CD4-positive, alpha-beta T cell treated with Interleukin-21 for 1 hour (primary cell): ENCODE results near the gene CHPF.

Source experiments
- DNase-seq: peaks from one replicate; pipeline ENCODE4 v3.0.0-alpha.2; 2020

Gene CHPF

DNA sequence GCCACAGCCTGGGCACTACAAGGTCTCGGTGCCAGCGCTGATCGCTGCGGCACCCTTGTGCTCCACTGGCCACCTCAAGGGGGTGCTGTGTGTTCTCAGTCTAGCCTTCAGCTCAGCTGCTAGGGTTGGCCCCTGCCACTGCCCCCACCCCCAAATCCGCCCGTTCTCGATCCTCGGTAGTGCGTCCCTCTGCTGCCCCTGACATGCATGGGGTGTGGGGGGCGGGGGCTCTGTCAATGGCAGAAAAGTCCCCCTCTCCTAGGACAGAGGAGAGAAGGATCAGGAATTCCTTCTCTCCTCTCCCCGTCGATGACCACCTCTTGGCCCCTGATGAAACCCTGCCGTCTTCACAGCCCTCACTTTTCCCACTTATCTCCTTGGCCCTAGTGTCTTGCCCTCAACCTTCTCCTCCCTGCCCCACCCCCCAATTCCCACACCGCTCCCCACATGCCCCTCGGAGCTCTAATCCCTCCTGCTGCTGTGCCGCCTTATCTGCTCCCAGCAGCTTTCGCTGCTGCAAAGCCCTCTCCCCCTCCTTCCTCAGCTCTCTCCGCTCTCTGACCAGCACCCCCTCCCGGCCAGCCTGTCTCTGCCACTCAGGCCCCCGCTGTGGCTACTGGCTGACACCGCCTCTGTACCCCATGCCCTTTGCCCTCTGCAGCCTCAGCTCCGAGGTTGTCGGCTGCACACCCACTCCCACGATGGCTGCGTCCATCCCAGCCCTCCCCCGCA lies 33.7 kb downstream of the CHPF start:
- DNase-seq = peak; percentile 27

DNA sequence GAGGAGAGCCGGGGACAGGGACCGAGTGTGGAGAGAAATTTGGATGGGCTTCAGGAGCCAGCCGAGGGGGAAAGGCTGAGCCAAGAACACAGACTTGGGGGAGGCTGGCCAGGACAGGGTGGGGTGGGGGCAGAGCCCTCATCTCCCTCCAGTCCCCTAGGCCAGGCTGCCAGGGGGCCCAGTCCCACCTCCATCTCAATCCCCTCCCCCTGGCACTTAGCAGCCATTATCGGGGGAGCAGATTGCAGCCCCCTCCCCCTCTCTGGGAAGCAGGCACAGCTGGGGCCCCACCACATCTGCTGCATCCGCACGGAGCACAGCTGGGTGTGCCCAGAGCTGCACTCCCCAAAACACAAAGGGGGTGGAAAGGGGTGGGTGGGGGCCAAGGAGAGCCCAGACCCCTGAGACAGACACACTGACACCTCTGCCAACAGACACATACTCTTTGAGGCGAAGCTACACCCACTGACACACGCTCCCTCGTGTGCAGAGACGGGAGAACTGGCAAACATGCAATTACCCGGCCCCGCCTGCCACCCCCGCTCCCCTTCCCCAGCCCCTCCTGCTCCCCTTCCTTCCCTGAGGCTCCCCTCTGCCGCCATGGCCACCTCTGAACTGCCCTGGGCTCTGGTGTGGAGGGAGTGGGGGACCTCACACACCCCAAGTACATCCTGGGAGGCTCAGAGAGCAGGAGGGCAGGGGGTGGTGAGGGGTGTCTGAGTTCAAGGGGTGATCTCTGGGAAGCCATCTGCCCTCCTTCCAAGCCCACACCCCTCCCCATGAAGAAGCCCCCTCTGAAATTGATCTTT lies 34.4 kb downstream of the CHPF start:
- DNase-seq = no peak

DNA sequence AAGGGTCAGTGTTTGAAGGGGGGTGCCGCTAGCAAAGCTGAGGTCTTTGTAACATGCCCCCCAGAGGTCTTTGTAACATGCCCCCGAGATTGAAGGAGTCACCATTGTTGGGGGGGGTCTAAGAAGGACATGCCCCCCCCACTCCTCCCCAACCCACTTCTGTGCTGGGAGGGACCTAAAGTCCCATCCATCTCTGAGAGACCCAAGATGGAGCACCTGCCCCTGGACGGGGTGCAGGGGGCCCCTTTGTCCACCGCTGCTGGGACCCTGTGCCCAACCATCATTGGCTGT lies 35.2 kb downstream of the CHPF start:
- no peak for DNase-seq

DNA sequence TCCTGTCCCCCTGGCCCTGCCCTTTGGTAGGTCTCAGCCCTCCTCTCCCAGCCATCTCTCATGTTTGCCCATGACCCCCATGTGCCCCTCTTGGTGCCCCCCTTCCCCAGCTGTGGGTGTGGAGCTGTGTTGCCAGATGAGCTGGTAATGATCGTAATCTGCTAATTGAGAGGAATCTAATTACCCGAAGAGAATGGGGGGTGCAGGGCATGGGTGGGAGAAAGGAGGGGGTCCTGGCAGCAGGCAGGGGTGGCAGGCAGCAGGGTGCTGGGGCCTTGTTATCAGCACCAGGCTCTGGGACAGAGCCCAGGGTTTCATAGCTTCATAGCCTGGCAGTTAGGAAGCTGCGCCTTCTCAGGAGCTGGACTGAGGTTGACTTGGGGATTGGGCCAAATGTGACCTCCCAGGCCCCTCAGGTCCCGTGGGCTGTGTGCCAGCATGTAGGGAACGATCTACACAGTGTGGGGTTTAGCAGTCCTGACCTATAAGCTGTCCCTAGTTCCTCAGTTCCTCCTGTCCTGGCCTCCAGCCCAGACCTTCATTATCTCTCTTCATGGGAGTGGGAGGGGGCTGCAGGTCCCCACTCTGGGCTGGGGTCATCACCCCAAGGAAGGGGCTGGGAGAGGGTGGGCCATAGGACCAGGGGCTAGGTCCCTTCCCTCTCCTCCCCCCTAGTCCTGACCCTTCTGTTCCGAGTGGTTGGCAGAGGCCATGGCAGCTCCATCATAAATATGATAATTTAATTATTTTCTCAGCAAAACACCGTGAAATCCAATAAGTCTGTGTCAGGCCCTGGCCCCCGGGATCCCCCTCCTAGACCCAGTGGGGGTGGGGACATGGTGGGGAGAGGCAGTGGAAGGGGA lies 35.8 kb downstream of the CHPF start:
- DNase-seq = no peak

DNA sequence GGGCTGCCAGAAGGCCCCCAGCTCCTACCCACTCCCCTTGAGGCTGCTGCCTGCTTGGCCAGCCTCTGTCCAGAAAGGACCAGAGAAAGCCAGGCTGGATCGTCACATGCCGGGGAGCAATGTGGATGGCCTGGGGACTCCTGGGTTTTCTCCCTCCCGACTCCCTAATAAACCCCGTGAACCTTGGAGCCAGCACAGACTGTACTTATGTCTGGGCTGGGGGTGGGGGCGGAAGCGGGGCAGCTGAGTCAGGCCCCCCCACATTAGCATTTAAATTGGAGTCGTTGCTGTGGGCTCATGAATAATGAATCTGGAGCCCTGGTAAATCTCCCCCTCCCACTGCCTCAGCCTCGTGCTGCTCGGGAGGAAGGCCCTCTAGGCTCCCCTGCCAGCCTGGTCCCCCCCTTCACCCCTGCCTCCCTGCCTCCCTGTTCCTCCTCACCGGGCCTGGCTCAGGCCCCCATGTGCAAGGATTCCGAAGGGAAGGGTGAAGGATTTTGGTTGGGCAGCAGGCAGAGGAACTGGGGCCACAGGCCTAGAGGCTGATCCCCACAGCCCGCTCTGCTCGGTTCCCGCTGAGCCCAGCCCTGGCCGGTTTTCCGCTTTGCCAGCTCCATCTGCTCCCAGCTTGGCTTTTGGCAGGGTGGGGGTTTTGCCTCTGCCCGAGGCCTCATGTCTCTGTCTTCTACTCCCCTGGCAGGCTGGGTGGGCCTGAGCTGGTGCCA lies 36.6 kb downstream of the CHPF start:
- no peak for DNase-seq

DNA sequence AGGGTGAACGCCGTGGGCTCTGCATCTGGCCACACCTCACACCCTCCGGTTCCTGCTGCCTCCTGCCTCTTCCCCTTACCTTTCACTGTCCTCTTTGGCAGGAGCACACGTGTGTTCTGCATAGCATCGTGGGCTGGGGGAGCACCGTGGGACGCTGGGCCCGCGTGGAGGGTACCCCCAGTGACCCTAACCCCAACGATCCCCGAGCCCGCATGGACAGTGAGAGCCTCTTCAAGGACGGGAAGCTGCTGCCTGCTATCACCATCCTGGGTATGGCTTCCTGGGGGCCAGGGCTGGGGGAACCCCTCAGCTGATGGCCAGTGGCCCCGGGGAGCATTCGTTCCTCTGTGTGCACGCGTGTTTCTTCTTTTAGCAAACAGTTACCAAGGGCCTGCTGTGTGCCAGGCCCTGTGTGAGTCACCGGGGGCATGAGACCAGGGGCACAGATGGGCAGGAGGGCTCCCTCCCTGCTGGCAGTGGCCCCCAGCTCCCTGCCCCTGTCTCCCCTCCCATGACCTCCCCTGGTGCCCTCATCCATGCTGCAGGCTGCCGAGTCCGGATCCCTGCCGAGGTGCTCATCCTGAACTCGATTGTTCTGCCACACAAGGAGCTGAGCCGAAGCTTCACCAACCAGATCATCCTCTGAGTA lies 37.3 kb downstream of the CHPF start:
- no peak for DNase-seq

DNA sequence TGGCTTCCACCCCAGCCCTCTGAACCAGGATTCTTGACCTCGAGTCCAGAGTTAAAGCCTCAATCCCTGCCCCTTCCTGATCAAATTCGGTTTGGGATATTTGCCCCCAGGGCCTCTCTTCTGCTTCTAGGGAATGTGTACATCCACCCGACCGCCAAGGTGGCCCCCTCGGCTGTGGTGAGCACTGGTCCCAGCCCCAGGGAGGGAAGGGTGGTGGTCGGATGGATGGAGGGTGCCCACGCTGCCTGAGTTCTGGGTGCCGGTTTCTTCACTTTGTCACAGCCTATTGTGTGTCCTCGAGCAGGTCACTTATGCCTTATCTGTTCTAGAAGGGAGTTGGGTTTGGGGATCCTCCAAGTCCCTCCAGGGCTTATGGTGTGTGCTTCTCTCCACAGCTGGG lies 38.0 kb downstream of the CHPF start:
- DNase-seq = no peak

DNA sequence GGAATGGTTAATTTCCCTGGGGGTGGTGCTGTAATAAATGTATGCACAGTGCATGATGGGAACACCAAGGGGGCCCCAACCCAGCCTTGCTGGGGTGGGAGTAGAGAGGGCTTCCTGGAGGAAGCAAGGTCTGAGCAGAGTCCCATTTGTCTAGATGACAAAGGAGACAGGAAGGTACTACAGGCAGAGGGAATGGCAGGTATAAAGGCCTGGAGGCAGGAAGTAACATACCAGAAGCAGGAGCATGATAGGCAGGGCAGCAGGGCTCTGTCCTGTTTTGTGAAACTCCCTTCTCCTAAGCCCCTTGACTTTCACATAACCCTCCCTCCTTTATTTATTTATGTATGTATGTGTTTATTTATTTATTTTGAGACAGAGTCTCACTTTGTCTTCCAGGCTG lies 41.0 kb downstream of the CHPF start:
- no peak for DNase-seq

DNA sequence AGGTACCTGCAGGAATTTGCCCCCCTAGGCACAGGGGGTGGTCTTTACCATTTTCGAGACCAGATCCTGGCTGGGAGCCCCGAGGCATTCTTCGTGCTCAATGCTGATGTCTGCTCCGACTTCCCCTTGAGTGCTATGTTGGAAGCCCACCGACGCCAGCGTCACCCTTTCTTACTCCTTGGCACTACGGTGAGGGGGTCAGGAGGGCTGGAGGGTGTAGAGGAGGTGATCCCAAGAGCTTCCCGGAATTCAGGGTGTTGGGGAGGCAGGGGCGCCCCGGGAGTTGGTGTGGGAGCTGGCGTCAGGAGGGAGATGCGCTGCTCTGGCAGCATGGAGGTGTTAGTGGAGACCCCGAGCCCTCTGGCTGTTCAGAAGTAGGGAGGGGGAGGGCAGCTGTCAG lies 41.8 kb downstream of the CHPF start:
- DNase-seq = no peak

DNA sequence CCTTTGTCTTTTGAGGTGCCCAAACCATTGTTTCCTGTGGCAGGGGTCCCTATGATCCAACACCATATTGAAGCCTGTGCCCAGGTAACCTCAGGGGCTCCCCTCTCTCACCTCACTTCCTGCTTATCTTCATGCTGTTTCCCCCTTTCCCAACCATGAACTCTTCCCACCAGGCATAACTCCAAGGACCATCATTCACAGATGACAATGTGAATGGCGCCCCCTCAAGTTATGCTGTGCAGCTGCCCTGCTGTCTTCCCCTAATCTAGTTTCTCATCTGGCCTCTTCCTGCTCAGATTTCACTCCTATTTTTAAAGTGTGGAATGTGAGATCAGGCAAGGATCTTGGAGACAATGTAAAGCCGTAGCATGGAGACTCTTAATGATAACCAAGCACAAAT lies 43.5 kb downstream of the CHPF start:
- no peak for DNase-seq

DNA sequence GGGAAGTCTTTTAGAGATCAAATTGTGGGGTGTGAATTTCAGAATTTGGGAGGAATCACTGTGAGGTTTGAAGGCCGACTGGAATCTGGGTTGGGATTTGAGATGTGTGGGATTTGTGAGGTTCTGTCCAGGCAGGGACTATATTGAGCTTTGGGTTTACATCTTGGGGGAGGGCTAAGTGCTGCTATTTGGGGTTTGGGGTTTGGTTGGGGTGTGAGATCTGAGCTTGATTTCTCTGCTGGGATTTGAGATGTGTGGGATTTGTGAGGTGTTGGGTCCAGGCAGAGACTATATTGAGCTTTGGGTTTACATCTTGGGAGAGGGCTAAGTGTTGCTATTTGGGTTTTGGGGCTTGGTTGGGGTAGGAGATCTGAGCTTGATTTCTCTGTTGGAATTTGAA lies 44.1 kb downstream of the CHPF start:
- no peak for DNase-seq

DNA sequence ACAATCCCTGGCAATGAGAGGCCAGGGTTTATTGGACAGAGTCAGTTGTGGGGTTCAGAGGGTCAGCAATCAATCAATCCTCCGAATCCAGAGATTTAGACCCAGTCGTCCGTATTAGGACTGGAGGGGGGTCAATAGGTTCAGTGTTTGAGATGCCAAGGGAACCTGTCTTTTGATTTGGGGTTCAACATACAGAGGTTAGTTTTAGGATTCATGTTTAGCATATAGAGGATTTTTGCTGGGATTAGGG lies 44.6 kb downstream of the CHPF start:
- no peak for DNase-seq

DNA sequence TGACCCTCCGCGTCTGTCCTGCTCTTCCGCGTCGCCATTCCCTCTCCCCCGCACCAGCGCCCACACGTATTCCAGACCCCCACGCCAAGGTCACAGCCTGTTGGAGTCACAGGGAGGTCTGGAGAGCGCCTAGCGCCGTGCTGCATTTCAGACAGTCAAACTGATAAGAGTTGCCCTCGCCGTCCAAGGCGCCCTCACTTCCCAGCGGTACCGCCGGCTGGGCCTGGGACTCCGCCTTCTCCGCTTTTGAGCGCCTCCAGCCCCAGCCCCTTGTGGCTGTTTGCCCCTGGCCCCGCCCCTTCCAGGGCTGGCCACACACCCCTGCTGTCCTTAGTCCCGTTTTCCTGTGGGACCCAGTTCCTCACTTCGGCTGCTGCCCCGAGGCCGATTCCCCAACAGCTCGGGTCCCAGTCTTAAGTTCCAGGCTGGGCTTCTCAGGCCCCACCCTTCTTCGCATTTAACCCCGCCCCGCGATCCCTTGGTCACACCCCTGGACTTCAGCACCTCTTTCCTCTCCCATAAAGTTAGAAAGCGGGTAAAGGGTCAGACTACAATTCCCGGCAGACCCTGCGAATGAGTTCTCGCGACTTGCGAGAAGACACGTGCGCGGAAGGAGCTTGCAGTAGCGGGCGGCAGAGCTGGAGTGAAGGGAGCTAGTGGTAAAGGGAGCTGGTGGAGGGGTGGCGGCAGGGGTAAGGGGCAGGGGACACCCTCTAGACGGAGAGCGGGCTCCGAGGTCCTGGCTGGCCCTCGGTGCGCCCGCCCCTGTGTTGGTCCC lies 45.1 kb downstream of the CHPF start, which contains the start of gene GMPPA:
Gene GMPPA, plus strand, starts transcription at position 612 of the 778 bp plus-strand sequence. CDS start 1,085 bp downstream, outside the sequence.
- peak; percentile 97 for DNase-seq

DNA sequence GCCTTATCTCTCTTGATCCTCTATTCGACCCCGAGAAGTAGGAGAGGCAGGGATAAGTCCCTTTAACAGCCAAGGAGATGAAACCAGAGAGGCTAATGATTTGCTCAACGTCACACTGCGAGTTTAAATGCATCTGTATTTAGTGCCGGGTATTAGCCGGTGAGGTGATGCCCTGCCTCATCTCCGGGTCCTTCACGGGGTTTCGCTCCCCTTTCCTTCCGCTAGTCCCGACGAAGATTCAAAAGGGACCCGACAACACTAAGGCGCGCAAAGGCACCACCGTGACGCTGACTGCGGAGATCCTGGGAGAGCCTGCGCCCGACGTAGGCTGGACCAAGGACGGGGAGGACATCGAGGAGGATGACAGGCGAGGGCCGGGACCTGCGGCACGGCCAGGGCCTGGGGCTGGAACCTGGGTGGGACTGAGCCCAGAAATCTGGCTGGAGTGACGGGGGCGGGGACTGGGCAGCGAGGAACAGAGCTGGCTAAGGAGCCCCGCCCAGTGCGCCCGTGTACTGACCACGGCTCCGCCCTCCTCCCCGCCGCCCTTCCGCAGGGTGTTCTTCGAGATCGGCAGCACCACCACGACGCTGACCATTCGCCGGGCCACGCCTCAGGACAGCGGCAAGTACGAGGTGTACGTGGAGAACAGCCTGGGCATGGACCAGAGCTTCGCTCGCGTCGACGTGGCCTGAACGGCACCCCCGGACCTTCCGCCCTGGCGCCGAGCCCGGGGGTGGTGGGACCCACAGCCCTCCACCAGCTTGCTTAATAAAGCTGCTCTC lies 45.9 kb downstream of the CHPF start:
- peak; percentile 39 for DNase-seq

DNA sequence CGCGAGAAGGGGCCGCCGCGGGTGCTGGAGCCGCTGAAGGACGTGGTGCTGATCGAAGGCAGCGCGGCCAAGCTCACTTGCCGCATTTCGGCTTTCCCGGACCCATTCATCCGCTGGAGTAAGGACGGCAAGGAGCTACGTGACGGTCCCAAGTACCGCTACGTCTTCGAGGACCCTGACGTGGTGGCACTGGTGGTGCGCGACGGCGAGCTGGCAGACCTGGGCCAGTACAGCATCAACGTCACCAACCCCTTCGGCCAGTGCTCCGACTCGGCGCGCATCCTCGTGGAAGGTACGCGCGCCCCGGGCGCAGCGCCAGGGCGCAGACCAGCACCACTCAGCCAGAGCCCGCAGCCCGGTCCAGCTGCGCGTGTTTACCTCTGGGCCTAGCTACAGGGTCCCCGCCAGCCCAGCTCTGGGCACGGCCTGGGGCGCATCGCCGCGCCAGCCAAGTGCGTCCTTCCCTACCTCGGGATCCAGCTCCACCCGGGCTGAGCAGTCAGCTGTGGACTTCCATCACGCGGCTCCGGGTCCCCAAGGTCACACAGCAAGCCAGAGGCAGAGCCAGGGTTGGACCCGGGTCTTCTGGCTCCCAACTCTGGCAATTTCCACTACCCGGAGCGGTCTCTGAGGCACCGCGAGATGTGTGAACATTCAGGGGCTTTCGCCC lies 46.6 kb downstream of the CHPF start:
- no peak for DNase-seq

DNA sequence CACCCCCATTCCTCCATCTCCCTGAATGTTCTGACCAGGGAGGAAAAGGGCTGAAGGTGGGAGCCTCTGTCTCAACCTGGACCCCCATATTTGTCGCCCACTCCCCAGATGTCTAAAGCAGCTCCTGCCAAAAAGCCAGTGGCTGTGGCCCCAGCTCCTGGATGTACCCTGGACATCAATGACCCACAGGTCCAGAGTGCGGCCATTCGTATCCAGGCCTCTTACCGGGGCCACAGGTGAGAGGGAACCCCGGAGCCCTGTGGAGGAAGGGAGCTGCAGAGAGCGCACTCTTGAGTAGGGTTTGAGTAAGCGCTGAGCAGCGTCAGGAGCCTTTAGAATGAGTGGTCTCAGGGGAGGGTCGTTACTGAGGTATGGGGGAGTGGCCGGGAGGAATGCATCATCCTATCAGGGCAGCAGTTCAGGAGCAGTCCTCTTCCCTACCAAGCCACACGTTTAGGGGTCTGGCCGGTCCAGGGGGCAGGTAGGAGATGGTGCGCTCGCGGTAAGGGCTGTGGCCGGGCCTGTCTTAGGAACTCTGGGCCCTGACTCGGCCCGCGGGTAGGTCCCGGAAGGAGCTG lies 47.3 kb downstream of the CHPF start:
- DNase-seq = no peak

DNA sequence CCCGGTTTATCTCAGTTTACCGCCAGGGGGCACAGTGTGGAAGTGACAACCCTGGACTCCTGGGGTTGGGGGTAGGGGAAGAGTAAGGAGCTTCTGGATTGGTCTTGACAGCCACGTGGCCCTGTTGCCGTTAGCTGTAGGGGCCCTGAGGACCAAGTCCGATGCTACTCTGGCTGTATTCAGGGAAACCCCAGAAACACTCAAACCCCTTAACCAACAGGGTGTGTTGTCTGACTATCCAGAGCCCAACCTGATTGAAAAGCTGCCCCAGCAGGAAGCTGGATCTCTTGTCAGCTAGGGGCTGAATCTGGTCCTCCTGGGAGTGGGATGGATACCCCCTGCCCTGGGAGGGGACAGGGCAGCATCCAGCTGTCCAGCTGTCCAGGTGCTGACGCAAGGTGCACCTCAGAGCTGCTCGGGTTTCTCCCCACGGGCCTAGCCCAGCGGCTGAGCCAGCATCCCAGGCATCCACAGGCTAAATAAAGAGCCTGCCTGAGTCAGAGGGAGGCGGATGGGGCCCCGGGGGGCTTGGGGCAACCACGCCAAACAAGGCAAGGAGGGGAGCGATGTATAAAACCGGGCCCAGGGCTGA lies 48.0 kb downstream of the CHPF start:
- peak; percentile 68 for DNase-seq

DNA sequence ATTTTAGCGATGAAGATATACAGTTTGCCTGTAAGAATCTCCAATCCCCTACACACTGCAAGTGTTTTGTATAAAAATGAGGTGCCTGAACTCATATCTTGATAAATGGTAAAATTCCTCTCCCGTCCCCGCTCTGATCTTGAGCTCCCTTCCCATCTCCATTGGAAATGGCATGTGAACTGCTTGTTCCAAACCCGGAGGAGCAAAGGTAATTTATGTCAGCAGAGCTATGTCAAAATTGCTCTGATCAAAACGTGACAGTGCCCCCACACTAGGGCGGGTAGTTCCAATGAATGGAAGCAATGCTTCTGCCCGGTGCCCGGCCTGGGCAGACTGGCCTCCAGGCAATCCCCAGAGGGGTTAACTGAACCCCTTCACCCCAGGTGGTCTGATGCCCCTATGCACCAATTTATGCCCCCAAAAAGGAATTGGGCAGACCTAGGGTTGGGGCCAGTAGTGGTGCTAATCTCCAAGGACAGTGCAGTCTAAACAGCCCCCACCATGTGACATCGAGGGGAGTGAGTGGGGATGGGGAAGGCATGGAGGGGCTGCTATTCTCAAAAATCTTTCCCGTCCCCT lies 48.6 kb downstream of the CHPF start:
- DNase-seq = no peak

DNA sequence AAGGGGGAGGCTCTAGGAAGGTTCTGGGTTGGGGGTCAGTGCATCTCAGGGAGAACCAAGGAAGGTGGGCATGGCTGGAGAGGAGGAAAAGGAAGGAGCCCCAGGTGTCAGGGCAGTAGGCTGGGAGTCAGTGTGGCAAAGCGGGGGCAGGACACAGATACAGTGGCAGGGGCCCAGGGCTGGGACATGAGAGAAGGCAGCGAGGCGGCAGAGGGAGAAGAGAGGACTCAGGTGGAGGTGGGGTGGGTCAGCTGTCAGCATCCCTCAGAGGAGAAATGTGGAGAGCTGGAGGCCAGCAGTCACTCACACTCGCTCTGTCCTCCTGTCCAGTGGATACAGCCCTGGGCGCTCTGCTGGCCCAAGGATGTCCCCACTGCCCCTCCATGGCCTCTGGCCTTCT lies 50.5 kb downstream of the CHPF start:
- no peak for DNase-seq
